Epithelial cell of alveolus of lung (primary cell): ENCODE data around the gene FASN. TPM values are rescaled to one million over a fixed set of nuclear protein-coding genes. Genes with fewer than 3 reads are reported as not detected.

ENCODE experiments used
- total RNA-seq: library from RNA; depleted of rRNA; stranded (reverse); fragments of >200 nt; gene quantifications from 2 replicates; pipeline ENCODE4 v1.2.1, GENCODE V29; 2015

Gene FASN
- 57.2 and 289 TPM in 2 replicates for total RNA-seq

GRCh38 chr17:82098169-82098938 is at the start of gene FASN:
Gene FASN (minus strand): TSS chr17:82098236. CDS start chr17:82096445, 1,791 bp downstream.

GRCh38 chr17:82065638-82066303 is 32.3 kb downstream of the FASN start, which contains the start of gene DUS1L:
Gene DUS1L (minus strand): TSS chr17:82065804. CDS start chr17:82065059, 745 bp downstream.

GRCh38 chr17:82051776-82052637 is 46.0 kb downstream of the FASN start, which contains the start of the genes GPS1 and RFNG:
Gene GPS1 (plus strand): TSS chr17:82051898. CDS start chr17:82051932, 34 bp downstream.
Gene RFNG (minus strand): TSS chr17:82051811. CDS start chr17:82051766, 45 bp downstream.

GRCh38 chr17:82037092-82037888 is 60.7 kb downstream of the FASN start, which contains the start of gene DCXR:
Gene DCXR (minus strand): TSS chr17:82037697. CDS start chr17:82037682, 15 bp downstream.

GRCh38 chr17:82031303-82031884 is 66.6 kb downstream of the FASN start, which contains the start of gene RAC3:
Gene RAC3 (plus strand): TSS chr17:82031678. CDS start chr17:82031762, 84 bp downstream.

Other genes with a start within 250 kb of the FASN start
- 1,783 and 2,221 TPM in 2 replicates for gene P4HB, start 237.7 kb downstream of the FASN start, total RNA-seq
- 143 and 305 TPM in 2 replicates for gene ARHGDIA, start 226.9 kb downstream of the FASN start, total RNA-seq
- gene ALYREF, start 206.7 kb downstream of the FASN start, total RNA-seq = 47.7 and 158 TPM in 2 replicates
- gene ANAPC11, start 206.5 kb downstream of the FASN start, total RNA-seq = 147 and 313 TPM in 2 replicates
- 0.26 and 0.48 TPM in 2 replicates for gene NPB, start 196.0 kb downstream of the FASN start, total RNA-seq
- gene PCYT2, start 186.8 kb downstream of the FASN start, total RNA-seq = 19.0 and 74.9 TPM in 2 replicates
- 11.1 and 20.7 TPM in 2 replicates for gene SIRT7, start 180.1 kb downstream of the FASN start, total RNA-seq
- 12.1 and 15.1 TPM in 2 replicates for gene MAFG, start 170.5 kb downstream of the FASN start, total RNA-seq
- gene PYCR1, start 160.9 kb downstream of the FASN start, total RNA-seq = 54.9 and 180 TPM in 2 replicates
- not detected in 2 replicates for gene MYADML2, start 151.0 kb downstream of the FASN start, total RNA-seq
- gene NOTUM, start 137.0 kb downstream of the FASN start, total RNA-seq = 0.13 and 0.48 TPM in 2 replicates
- 15.5 and 15.8 TPM in 2 replicates for gene ASPSCR1, start 120.6 kb downstream of the FASN start, total RNA-seq
- gene CENPX, start 75.4 kb downstream of the FASN start, total RNA-seq = 29.1 and 76.7 TPM in 2 replicates
- gene LRRC45, start 74.9 kb downstream of the FASN start, total RNA-seq = 9.8 and 15.6 TPM in 2 replicates
- gene RAC3, start 66.6 kb downstream of the FASN start, total RNA-seq = 25.0 and 38.6 TPM in 2 replicates
- gene DCXR, start 60.5 kb downstream of the FASN start, total RNA-seq = 79.3 and 86.3 TPM in 2 replicates
- gene RFNG, start 46.4 kb downstream of the FASN start, total RNA-seq = 46.9 and 63.2 TPM in 2 replicates
- gene GPS1, start 46.3 kb downstream of the FASN start, total RNA-seq = 116 and 126 TPM in 2 replicates
- 30.9 and 37.4 TPM in 2 replicates for gene DUS1L, start 32.4 kb downstream of the FASN start, total RNA-seq
- gene CCDC57, start 114.6 kb upstream of the FASN start, total RNA-seq = 6.9 and 16.5 TPM in 2 replicates
- gene SLC16A3, start 130.8 kb upstream of the FASN start, total RNA-seq = 224 and 509 TPM in 2 replicates
- 41.8 and 136 TPM in 2 replicates for gene CSNK1D, start 175.5 kb upstream of the FASN start, total RNA-seq
- 2.2 and 14.8 TPM in 2 replicates for gene CD7, start 219.4 kb upstream of the FASN start, total RNA-seq
- gene SECTM1, start 235.5 kb upstream of the FASN start, total RNA-seq = 4.9 and 21.3 TPM in 2 replicates